Neural cell (in vitro differentiated cells): Measurements from ENCODE around the gene MOSPD2.

Experiments
- CTCF ChIP-seq: fragments of 450-650 bp; IDR thresholded peaks from 2 replicates; pipeline ENCODE4 v1.5.1; 2014; ENCODE audit warnings: antibody characterized with exemption, mild to moderate bottlenecking, moderate library complexity; ENCODE audit not compliant: poor library complexity, severe bottlenecking
- EP300 ChIP-seq: fragments of 450-650 bp; conservative IDR thresholded peaks from 2 replicates; pipeline ENCODE4 v1.6.1; 2014; ENCODE audit warnings: antibody characterized with exemption, mild to moderate bottlenecking, moderate library complexity; ENCODE audit not compliant: poor library complexity, severe bottlenecking
- SMC3 ChIP-seq: fragments of 450-650 bp; conservative IDR thresholded peaks from 2 replicates; pipeline ENCODE4 v1.6.1; 2014; ENCODE audit warnings: antibody characterized with exemption, mild to moderate bottlenecking, moderate library complexity; ENCODE audit not compliant: poor library complexity

GRCh38 chrX:14832151-14832550 lies 41.1 kb upstream of the MOSPD2 start:
- no peak for TF ChIP-seq CTCF
- TF ChIP-seq EP300, result no peak
- no peak for TF ChIP-seq SMC3
